OCI-LY7 (cell line): Measurements from ENCODE around the gene RBM47. TPM values are rescaled to one million over a fixed set of nuclear protein-coding genes. Genes with fewer than 3 reads are reported as not detected.

ENCODE experiments used
- BruUV-seq: library from RNA; stranded (reverse); fragments of 400-500 nt; replicated peaks from 2 replicates; lab custom pipeline; 2021; lab: Mats Ljungman, UMichigan
- CTCF ChIA-PET: fragments of 300-600 bp; sonication (Branson Sonifier 250); formaldehyde crosslinking; loops from one replicate; lab custom pipeline; 2022; ENCODE audit warnings: antibody characterized with exemption; ENCODE audit not compliant: unreplicated experiment; lab: Charles Lee
- POLR2A ChIA-PET: fragments of 300-600 bp; sonication (Branson Sonifier 250); formaldehyde crosslinking; loops from one replicate; lab custom pipeline; 2022; ENCODE audit warnings: antibody characterized with exemption; lab: Charles Lee
- DNase-seq: peaks from one replicate; pipeline ENCODE4 v3.0.0-alpha.2; 2015; ENCODE audit warnings: low spot score
- H2AFZ ChIP-seq: fragments of 200-600 bp; sonication (generic), shearing (Covaris generic); 2 replicates; pipeline ENCODE4 v1.6.1; 2014; ENCODE audit warnings: mild to moderate bottlenecking, antibody characterized with exemption, low read length, moderate library complexity
- H3K27ac ChIP-seq: fragments of 200-600 bp; sonication (generic); 2 replicates; pipeline ENCODE4 v1.5.1; 2014; ENCODE audit warnings: mixed run types, low read depth, mild to moderate bottlenecking, moderate library complexity, low read length, inconsistent platforms; ENCODE audit not compliant: poor library complexity, severe bottlenecking
- H3K36me3 ChIP-seq: fragments of 200-600 bp; sonication (generic); 2 replicates; pipeline ENCODE4 v1.6.1; 2014; ENCODE audit warnings: mild to moderate bottlenecking, antibody characterized with exemption, low read length, moderate library complexity, mixed read lengths; ENCODE audit not compliant: insufficient read depth
- H3K4me1 ChIP-seq: fragments of 200-600 bp; sonication (generic); 2 replicates; pipeline ENCODE4 v1.5.1; 2014; ENCODE audit warnings: mild to moderate bottlenecking, low read length; ENCODE audit not compliant: insufficient read depth, poor library complexity, severe bottlenecking
- H3K4me2 ChIP-seq: fragments of 200-600 bp; sonication (generic); 2 replicates; pipeline ENCODE4 v1.6.1; 2014; ENCODE audit warnings: mild to moderate bottlenecking, low read length
- H3K4me3 ChIP-seq: fragments of 200-600 bp; sonication (generic); 2 replicates; pipeline ENCODE4 v1.5.1; 2014; ENCODE audit warnings: mild to moderate bottlenecking, low read depth, low read length; ENCODE audit not compliant: poor library complexity, severe bottlenecking
- H3K79me2 ChIP-seq: fragments of 200-600 bp; sonication (generic); 2 replicates; pipeline ENCODE4 v1.6.1; 2016; ENCODE audit warnings: low read depth, mild to moderate bottlenecking, low read length, moderate library complexity, mixed read lengths; ENCODE audit not compliant: insufficient read depth
- H3K9me2 ChIP-seq: fragments of 200-600 bp; sonication (generic); 2 replicates; pipeline ENCODE4 v1.6.1; 2016; ENCODE audit warnings: mild to moderate bottlenecking, low read length, mixed read lengths; ENCODE audit not compliant: insufficient read depth
- H3K9me3 ChIP-seq: fragments of 200-600 bp; sonication (generic); 2 replicates; pipeline ENCODE4 v1.6.1; 2014; ENCODE audit warnings: mild to moderate bottlenecking, mixed run types, low read length, mixed read lengths
- H4K20me1 ChIP-seq: fragments of 200-600 bp; sonication (generic); 2 replicates; pipeline ENCODE4 v1.6.1; 2014; ENCODE audit warnings: mild to moderate bottlenecking, antibody characterized with exemption, low read length, moderate library complexity, mixed read lengths; ENCODE audit not compliant: insufficient read depth
- CTCF ChIP-seq: fragments of 200-600 bp; sonication (generic); conservative IDR thresholded peaks from 2 replicates; pipeline ENCODE4 v1.5.1; 2014; ENCODE audit warnings: mild to moderate bottlenecking, antibody characterized with exemption, low read length, moderate library complexity, mixed read lengths
- EZH2phosphoT487 ChIP-seq: fragments of 200-600 bp; sonication (generic); IDR thresholded peaks from 2 replicates; pipeline ENCODE4 v1.6.1; 2018; ENCODE audit warnings: low read depth, borderline replicate concordance, mild to moderate bottlenecking, mixed run types, antibody characterized with exemption, low read length, moderate library complexity, mixed read lengths
- intact Hi-C: fragments of 100-400 bp; cut with micrococcal nuclease; formaldehyde crosslinking; loops from one replicate; pipeline ENCODE4 v1.10.0; 2022; ENCODE audit not compliant: unreplicated experiment
- total RNA-seq, 2 experiments: library from RNA; depleted of rRNA in 1 of 2; stranded (reverse); fragments of >200 nt in 1 of 2; shearing (Covaris generic) in 1 of 2; gene quantifications; 2 replicates each; pipeline ENCODE4 v1.2.3, GENCODE V29; 2014 to 2022

The RBM47 gene
- total RNA-seq, 2 experiments from 2014 or later = 5.3 to 14.2 TPM

GRCh38 chr4:40379248-40379647, 250.4 kb downstream of the RBM47 start:
- no peaks in the 10 kb centered on the region for H3K9me3 ChIP-seq
- no peaks in the 10 kb centered on the region for H4K20me1 ChIP-seq
- ChIA-PET CTCF (no interaction called here), POLR2A (interaction anchor here (0.6 to 1.3 kb wide), 2 partner anchors 12 to 42 kb away, joined by 3 read pairs; no protein-coding TSS in a partner anchor)
- H3K4me2 ChIP-seq = no peak overlapping the region
- no peak overlapping the region for H3K4me3 ChIP-seq
- H3K79me2 ChIP-seq = no peaks in the 10 kb centered on the region
- no peaks in the 10 kb centered on the region for H3K9me2 ChIP-seq
- TF ChIP-seq EZH2phosphoT487 (no peak), CTCF (no peak)
- no peak for DNase-seq
- intact Hi-C loops = no loop called here
- no peaks in the 10 kb centered on the region for H3K4me1 ChIP-seq
- no TSS peak for BruUV-seq
- no peak overlapping the region for H2AFZ ChIP-seq
- no peak overlapping the region for H3K27ac ChIP-seq
- no peaks in the 10 kb centered on the region for H3K36me3 ChIP-seq

GRCh38 chr4:40378619-40379018, 251.0 kb downstream of the RBM47 start:
- Histone ChIP-seq H3K27ac (no peak overlapping the region), H3K4me3 (no peak overlapping the region), H3K9me2 (no peaks in the 10 kb centered on the region), H3K79me2 (no peaks in the 10 kb centered on the region), H4K20me1 (no peaks in the 10 kb centered on the region), H3K36me3 (no peaks in the 10 kb centered on the region), H3K4me1 (no peaks in the 10 kb centered on the region), H3K4me2 (no peak overlapping the region), H3K9me3 (no peaks in the 10 kb centered on the region), H2AFZ (no peak overlapping the region)
- ChIA-PET POLR2A (interaction anchor here (0.6 to 1.3 kb wide), 2 partner anchors 13 to 43 kb away, joined by 3 read pairs; no protein-coding TSS in a partner anchor), CTCF (no interaction called here)
- DNase-seq = no peak
- no TSS peak for BruUV-seq
- TF ChIP-seq CTCF (no peak), EZH2phosphoT487 (no peak)
- intact Hi-C loops = no loop called here

DNA sequence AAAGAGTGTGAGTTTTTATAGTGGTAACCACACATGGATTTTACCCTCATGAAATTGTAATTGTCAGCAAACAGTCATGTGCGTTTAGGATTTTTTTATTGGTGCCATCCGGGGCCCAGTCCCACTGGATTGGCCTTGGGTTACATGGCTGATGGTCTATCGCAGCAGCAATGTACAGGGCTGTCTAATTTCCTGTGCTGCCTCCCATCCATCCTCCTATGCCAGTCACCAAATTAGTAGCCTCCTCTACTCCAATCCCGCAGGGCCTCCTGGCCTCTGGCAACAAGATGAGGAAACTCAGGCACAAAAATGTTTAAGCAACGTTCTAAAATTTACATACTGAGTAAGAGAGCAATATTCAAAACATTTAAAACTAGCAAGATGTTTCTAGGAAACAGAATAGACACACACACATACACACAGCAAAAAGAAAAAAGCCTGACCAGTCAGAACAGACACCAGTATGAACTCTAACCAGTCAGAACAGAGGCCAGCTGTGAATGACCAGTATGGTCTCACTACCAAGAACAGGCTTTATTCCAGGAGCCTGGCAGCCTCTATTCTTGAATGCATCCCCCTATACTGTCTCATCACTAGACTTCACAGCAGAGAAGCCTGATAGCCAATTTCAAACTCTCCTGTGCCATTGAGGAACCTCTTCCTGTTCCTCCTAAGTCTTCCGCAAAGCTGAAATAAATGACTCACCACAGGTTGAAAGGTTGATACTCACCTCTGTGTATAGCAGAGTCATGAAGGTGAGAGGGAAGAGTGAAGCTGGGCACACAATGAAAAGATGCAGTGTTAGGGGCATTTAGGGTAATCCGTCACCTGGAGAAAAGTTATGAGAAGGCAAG, 251.9 kb downstream of the RBM47 start:
- Histone ChIP-seq H3K79me2 (no peaks in the 10 kb centered on the region), H3K9me3 (no peaks in the 10 kb centered on the region), H2AFZ (no peak overlapping the region), H3K4me3 (no peak overlapping the region), H3K4me1 (no peaks in the 10 kb centered on the region), H3K4me2 (no peak overlapping the region), H3K36me3 (no peaks in the 10 kb centered on the region), H3K27ac (no peak overlapping the region), H3K9me2 (no peaks in the 10 kb centered on the region), H4K20me1 (no peaks in the 10 kb centered on the region)
- CTCF ChIA-PET = no interaction called here
- no peak for TF ChIP-seq EZH2phosphoT487
- TF ChIP-seq CTCF = no peak
- POLR2A ChIA-PET = interaction anchor here (0.5 to 1.3 kb wide), 3 partner anchors 14 to 575 kb away, joined by 3 to 4 read pairs (median 3); no protein-coding TSS in a partner anchor
- DNase-seq = no peak
- no TSS peak for BruUV-seq
- intact Hi-C loops = no loop called here
